ENCODE data around the gene VAV3.

The VAV3 gene

GRCh38 chr1:107936498-107937481 is 28.2 kb downstream of the VAV3 start:
- no peak for DNase-seq (ENCODE audit: low read depth in 2 of 2)

GRCh38 chr1:107935396-107936064 is 29.4 kb downstream of the VAV3 start:
- no peak for DNase-seq (ENCODE audit: low read depth in 2 of 2)

GRCh38 chr1:107934578-107934977 is 30.4 kb downstream of the VAV3 start:
- no peak for DNase-seq (ENCODE audit: low read depth in 2 of 2)

- no peak for DNase-seq (ENCODE audit: low read depth in 2 of 2)
Measured at GRCh38 chr1:107933736-107934135, 31.2 kb downstream of the VAV3 start.

- DNase-seq (ENCODE audit: low read depth in 2 of 2): no peak
Measured at GRCh38 chr1:107930292-107930691, 34.7 kb downstream of the VAV3 start.

- DNase-seq (ENCODE audit: low read depth in 2 of 2): no peak
Measured at GRCh38 chr1:107927820-107928219, 37.2 kb downstream of the VAV3 start.

- DNase-seq (ENCODE audit: low read depth in 2 of 2): no peak
Measured at GRCh38 chr1:107926436-107927080, 38.4 kb downstream of the VAV3 start.

- DNase-seq (ENCODE audit: low read depth in 2 of 2): no peak
Measured at GRCh38 chr1:107925565-107925964, 39.4 kb downstream of the VAV3 start.

- no peak for DNase-seq (ENCODE audit: low read depth in 2 of 2)
Measured at GRCh38 chr1:107920999-107921398, 44.0 kb downstream of the VAV3 start.

- DNase-seq (ENCODE audit: low read depth in 2 of 2): no peak
Measured at GRCh38 chr1:107920561-107920960, 44.4 kb downstream of the VAV3 start.

GRCh38 chr1:107919953-107920352 is 45.0 kb downstream of the VAV3 start:
- DNase-seq (ENCODE audit: low read depth in 2 of 2): no peak

GRCh38 chr1:107914119-107914765 is 50.7 kb downstream of the VAV3 start:
- no peak for DNase-seq (ENCODE audit: low read depth in 2 of 2)

GRCh38 chr1:107912656-107913055 is 52.3 kb downstream of the VAV3 start:
- DNase-seq (ENCODE audit: low read depth in 2 of 2): no peak

- no peak for DNase-seq (ENCODE audit: low read depth in 2 of 2)
Measured at GRCh38 chr1:107900090-107900945, 64.7 kb downstream of the VAV3 start.

GRCh38 chr1:107899655-107900054 is 65.3 kb downstream of the VAV3 start:
- DNase-seq (ENCODE audit: low read depth in 2 of 2): no peak

- no peak for DNase-seq (ENCODE audit: low read depth in 2 of 2)
Measured at GRCh38 chr1:107897438-107898345, 67.3 kb downstream of the VAV3 start.

GRCh38 chr1:107896936-107897335 is 68.0 kb downstream of the VAV3 start:
- DNase-seq (ENCODE audit: low read depth in 2 of 2): no peak

- DNase-seq (ENCODE audit: low read depth in 2 of 2): no peak
Measured at GRCh38 chr1:107896401-107896800, 68.6 kb downstream of the VAV3 start.

- no peak for DNase-seq (ENCODE audit: low read depth in 2 of 2)
Measured at GRCh38 chr1:107895403-107896191, 69.4 kb downstream of the VAV3 start.

All from stimulated activated CD8-positive, alpha-beta memory T cell treated with anti-CD3 and anti-CD28 coated beads, Interleukin-7, amount 100 ng/mL, for 1 hour (primary cell).